A673 (cell line): ENCODE measurements around the gene MAN1C1. TPM values are rescaled to one million over a fixed set of nuclear protein-coding genes. Genes with fewer than 3 reads are reported as not detected.

Source experiments
- BruUV-seq: library from RNA; stranded (reverse); fragments of 400-500 nt; replicated peaks from 2 replicates; lab custom pipeline; 2021; lab: Mats Ljungman, UMichigan
- CTCF ChIA-PET: fragments of 300-600 bp; sonication (Branson Sonifier 250); formaldehyde crosslinking; loops from one replicate; lab custom pipeline; 2022; ENCODE audit warnings: antibody characterized with exemption; lab: Charles Lee
- POLR2A ChIA-PET: fragments of 300-600 bp; sonication (Branson Sonifier 250); formaldehyde crosslinking; loops from one replicate; lab custom pipeline; 2022; ENCODE audit warnings: antibody characterized with exemption; ENCODE audit not compliant: low non-redundant PET; lab: Charles Lee
- DNase-seq: peaks from one replicate; pipeline ENCODE4 v3.0.0-alpha.2; 2015; ENCODE audit warnings: low spot score
- H3K27ac ChIP-seq: fragments of 200-600 bp; sonication (generic); 2 replicates; pipeline ENCODE4 v1.5.1; 2016; ENCODE audit warnings: mixed run types, low read depth, mild to moderate bottlenecking, mixed read lengths, antibody characterized with exemption, low read length; ENCODE audit not compliant: poor library complexity, severe bottlenecking
- H3K27me3 ChIP-seq: fragments of 200-600 bp; sonication (generic); replicated peaks from 2 replicates; pipeline ENCODE4 v1.6.1; 2017; ENCODE audit warnings: mixed run types, low read depth, mild to moderate bottlenecking, mixed read lengths, antibody characterized with exemption, low read length; ENCODE audit not compliant: insufficient read depth, poor library complexity
- H3K36me3 ChIP-seq: fragments of 200-600 bp; sonication (generic); 2 replicates; pipeline ENCODE4 v1.6.1; 2016; ENCODE audit warnings: mixed run types, mild to moderate bottlenecking, mixed read lengths, antibody characterized with exemption, low read length; ENCODE audit not compliant: insufficient read depth, poor library complexity, severe bottlenecking
- H3K4me1 ChIP-seq: fragments of 200-600 bp; sonication (generic); 2 replicates; pipeline ENCODE4 v1.6.1; 2017; ENCODE audit warnings: mixed run types, mild to moderate bottlenecking, mixed read lengths, antibody characterized with exemption, low read length; ENCODE audit not compliant: insufficient read depth, poor library complexity, severe bottlenecking
- H3K4me3 ChIP-seq: fragments of 200-600 bp; sonication (generic); 2 replicates; pipeline ENCODE4 v1.5.1; 2016; ENCODE audit warnings: low read depth, mixed run types, mild to moderate bottlenecking, mixed read lengths, low read length; ENCODE audit not compliant: poor library complexity, severe bottlenecking
- H3K9me3 ChIP-seq: fragments of 200-600 bp; sonication (generic); 2 replicates; pipeline ENCODE4 v1.6.1; 2016; ENCODE audit warnings: mixed run types, low read depth, mild to moderate bottlenecking, mixed read lengths, antibody characterized with exemption, low read length; ENCODE audit not compliant: poor library complexity, severe bottlenecking
- EZH2 ChIP-seq: fragments of 200-600 bp; sonication (generic); IDR thresholded peaks from 2 replicates; pipeline ENCODE4 v1.6.1; 2017; ENCODE audit warnings: borderline replicate concordance, low read depth, mild to moderate bottlenecking, mixed read lengths, antibody characterized with exemption, low read length; ENCODE audit not compliant: poor library complexity, severe bottlenecking
- intact Hi-C: fragments of 100-400 bp; cut with micrococcal nuclease; formaldehyde crosslinking; loops from one replicate; pipeline ENCODE4 v1.10.0; 2022; ENCODE audit not compliant: unreplicated experiment
- total RNA-seq: library from RNA; stranded (reverse); gene quantifications from 2 replicates; pipeline ENCODE4 v1.2.3, GENCODE V29; 2021
- TF ChIP-seq, protein P1 (sequence below): fragments of 300-800, 200-600 bp; sonication (generic); conservative IDR thresholded peaks from 2 replicates; pipeline ENCODE4 v1.5.1; 2017; ENCODE audit warnings: low read depth, mild to moderate bottlenecking, antibody characterized with exemption, low read length, moderate library complexity, mixed read lengths

The MAN1C1 gene
- total RNA-seq, 1 experiment from 2014 or later: 0.21 TPM

DNA sequence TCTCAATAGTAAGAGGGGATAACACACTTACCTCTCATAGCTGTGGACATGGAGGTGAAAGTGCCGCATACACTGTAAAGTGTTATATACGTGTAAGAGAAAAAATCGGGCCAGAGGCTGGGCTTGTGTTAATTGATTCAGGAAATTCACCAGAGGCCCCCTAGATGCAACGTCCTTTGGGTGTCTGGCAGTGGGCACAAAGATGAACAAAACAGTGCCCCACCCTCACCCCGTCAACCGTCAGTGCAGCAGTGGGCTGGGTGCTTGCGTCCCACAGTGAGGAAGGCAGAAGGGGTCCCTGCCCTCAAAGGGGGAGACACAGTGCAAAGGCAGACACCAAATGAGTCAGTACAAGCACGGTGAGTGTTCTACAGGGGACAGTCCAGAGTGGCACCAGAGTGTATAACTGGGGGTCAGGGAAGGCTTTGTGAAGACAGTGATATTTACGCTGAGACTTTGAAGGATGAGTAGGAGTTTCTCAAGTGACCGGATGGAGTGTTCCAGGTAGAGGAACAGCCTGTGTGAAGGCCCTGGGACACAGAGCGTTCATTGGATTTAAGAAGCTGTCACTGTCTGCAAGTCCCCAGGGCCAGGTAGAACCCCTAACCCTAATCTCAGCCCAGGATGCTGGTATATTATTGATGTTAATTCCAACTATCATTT is 196.6 kb downstream of the MAN1C1 start:
- no peak for TF ChIP-seq EZH2
- TF ChIP-seq, protein P1, sequence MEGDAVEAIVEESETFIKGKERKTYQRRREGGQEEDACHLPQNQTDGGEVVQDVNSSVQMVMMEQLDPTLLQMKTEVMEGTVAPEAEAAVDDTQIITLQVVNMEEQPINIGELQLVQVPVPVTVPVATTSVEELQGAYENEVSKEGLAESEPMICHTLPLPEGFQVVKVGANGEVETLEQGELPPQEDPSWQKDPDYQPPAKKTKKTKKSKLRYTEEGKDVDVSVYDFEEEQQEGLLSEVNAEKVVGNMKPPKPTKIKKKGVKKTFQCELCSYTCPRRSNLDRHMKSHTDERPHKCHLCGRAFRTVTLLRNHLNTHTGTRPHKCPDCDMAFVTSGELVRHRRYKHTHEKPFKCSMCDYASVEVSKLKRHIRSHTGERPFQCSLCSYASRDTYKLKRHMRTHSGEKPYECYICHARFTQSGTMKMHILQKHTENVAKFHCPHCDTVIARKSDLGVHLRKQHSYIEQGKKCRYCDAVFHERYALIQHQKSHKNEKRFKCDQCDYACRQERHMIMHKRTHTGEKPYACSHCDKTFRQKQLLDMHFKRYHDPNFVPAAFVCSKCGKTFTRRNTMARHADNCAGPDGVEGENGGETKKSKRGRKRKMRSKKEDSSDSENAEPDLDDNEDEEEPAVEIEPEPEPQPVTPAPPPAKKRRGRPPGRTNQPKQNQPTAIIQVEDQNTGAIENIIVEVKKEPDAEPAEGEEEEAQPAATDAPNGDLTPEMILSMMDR: no peak
- H3K27ac ChIP-seq: no peak overlapping the region
- intact Hi-C loops: loop anchor here (5.0 kb wide), 1 partner anchor 196 kb away; the partner anchor contains the start of gene MAN1C1
- no peak for DNase-seq
- H3K9me3 ChIP-seq: no peaks in the 10 kb centered on the region
- ChIA-PET CTCF (no interaction called here), POLR2A (no interaction called here)
- H3K4me3 ChIP-seq: no peak overlapping the region
- no peaks in the 10 kb centered on the region for H3K4me1 ChIP-seq
- H3K36me3 ChIP-seq: no peaks in the 10 kb centered on the region
- BruUV-seq: no TSS peak
- H3K27me3 ChIP-seq: no peaks in the 10 kb centered on the region

GRCh38 chr1:25813734-25814471 is 197.3 kb downstream of the MAN1C1 start:
- intact Hi-C loops: loop anchor here (5.0 kb wide), 1 partner anchor 197 kb away; the partner anchor contains the start of gene MAN1C1
- H3K4me3 ChIP-seq: no peak overlapping the region
- CTCF ChIA-PET: no interaction called here
- H3K36me3 ChIP-seq: no peaks in the 10 kb centered on the region
- no TSS peak for BruUV-seq
- H3K9me3 ChIP-seq: no peaks in the 10 kb centered on the region
- no peaks in the 10 kb centered on the region for H3K4me1 ChIP-seq
- no peaks in the 10 kb centered on the region for H3K27me3 ChIP-seq
- TF ChIP-seq, protein P1: no peak
- TF ChIP-seq EZH2: no peak
- H3K27ac ChIP-seq: no peak overlapping the region
- POLR2A ChIA-PET: no interaction called here
- DNase-seq: no peak

- Histone ChIP-seq H3K4me3 (no peak overlapping the region), H3K27ac (no peak overlapping the region), H3K27me3 (no peaks in the 10 kb centered on the region), H3K9me3 (no peaks in the 10 kb centered on the region), H3K36me3 (no peaks in the 10 kb centered on the region), H3K4me1 (no peaks in the 10 kb centered on the region)
- BruUV-seq: no TSS peak
- ChIA-PET POLR2A (no interaction called here), CTCF (no interaction called here)
- intact Hi-C loops: loop anchor here (5.0 kb wide), 1 partner anchor 197 kb away; the partner anchor contains the start of gene MAN1C1
- no peak for DNase-seq
- TF ChIP-seq, protein P1: no peak
- no peak for TF ChIP-seq EZH2
Observed at GRCh38 chr1:25814549-25815087, 198.0 kb downstream of the MAN1C1 start.
